Tracheal epithelial cell (primary cell): ENCODE results near the gene TNIP1. TPM values are rescaled to one million over a fixed set of nuclear protein-coding genes. Genes with fewer than 3 reads are reported as not detected.

Experiments
- total RNA-seq: library from RNA; depleted of rRNA; stranded (reverse); fragments of >200 nt; gene quantifications from 2 replicates; pipeline ENCODE4 v1.2.1, GENCODE V29; 2014

Gene TNIP1, protein sequence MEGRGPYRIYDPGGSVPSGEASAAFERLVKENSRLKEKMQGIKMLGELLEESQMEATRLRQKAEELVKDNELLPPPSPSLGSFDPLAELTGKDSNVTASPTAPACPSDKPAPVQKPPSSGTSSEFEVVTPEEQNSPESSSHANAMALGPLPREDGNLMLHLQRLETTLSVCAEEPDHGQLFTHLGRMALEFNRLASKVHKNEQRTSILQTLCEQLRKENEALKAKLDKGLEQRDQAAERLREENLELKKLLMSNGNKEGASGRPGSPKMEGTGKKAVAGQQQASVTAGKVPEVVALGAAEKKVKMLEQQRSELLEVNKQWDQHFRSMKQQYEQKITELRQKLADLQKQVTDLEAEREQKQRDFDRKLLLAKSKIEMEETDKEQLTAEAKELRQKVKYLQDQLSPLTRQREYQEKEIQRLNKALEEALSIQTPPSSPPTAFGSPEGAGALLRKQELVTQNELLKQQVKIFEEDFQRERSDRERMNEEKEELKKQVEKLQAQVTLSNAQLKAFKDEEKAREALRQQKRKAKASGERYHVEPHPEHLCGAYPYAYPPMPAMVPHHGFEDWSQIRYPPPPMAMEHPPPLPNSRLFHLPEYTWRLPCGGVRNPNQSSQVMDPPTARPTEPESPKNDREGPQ
- 73.5 and 316 TPM in 2 replicates for total RNA-seq

DNA sequence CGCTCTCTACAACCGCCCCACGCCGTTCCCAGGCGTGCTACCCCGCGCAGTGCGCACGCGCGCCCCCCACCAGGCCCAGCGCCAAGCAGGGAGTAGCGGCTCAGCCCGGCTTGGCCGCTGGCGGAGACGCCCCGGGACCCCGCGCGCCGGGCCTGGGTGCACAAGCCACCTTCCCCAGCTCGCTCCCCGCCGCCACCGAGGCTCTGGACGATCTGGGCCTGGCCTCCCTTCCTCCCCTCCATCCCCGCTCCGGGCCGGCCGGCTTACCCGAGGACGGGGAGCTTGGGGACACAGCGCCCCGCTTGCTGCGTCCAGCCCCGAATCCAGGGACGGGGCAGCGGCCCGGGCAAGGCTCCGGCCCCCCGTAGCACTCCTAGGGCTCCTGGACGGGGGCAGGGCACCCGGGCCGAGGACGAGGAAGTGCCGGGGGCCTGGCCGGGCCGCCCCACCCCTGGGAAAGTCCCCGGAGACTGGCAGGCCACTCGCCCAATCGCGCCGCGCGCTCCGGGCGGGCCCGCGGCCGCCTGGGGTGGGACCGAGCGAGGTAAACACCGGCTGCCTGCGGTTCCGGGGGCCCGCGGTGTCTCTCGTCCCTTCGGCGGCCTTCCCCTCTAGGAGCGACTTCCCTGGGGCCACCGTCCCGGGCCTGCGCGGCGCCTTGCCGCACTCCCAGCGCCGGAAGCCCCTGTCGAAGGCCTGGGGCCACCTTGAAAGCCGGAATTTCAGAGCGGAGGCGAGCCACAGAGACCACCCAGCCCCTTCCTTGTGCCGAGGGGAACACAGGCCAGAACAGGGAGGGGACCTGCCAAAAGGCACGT is at the start of gene TNIP1:
Gene TNIP1, minus strand, starts transcription at position 422 of the 818 bp plus-strand sequence. CDS start 15,939 bp downstream, outside the sequence.

DNA sequence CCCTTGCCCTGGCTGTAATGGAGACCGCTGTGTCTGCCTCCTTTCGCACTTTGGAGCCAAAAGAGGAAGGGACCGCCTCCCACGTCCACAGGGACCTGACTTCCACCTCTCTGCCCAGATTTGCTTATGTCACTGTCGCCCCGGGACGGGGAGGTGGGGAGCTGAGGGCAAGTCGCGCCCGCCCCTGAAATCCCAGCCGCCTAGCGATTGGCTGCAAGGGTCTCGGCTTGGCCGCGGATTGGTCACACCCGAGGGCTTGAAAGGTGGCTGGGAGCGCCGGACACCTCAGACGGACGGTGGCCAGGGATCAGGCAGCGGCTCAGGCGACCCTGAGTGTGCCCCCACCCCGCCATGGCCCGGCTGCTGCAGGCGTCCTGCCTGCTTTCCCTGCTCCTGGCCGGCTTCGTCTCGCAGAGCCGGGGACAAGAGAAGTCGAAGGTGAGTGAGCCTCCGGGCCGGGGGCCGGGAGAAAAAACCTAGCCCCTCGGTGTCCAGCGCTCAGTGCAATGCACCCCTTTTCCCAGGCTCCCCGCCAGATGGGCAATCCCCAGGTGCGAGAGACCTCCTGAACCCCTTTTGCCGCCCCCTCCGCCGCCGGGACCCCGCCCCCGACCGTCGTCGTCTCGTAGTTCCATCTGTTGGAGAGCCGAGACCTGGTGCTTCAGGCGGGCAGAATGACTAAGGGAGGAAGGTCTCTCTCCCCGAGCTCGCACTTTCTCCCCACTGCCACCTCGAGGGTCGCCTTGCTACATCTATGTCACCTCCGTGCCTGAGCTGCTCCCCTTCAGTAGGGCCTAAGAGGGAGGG is 60.3 kb downstream of the TNIP1 start, which contains the start of gene GPX3:
Gene GPX3, plus strand, starts transcription at position 288 of the 807 bp plus-strand sequence. Its CDS starts 64 bp downstream, at position 352.

Other genes with a start within 250 kb of the TNIP1 start
- gene IRGM, start 234.5 kb downstream of the TNIP1 start, total RNA-seq = not detected in 2 replicates
- 2.7 and 3.4 TPM in 2 replicates for gene ZNF300, start 176.1 kb downstream of the TNIP1 start, total RNA-seq
- 84.6 and 147 TPM in 2 replicates for gene GPX3, start 60.4 kb downstream of the TNIP1 start, total RNA-seq
- 10.7 and 93.5 TPM in 2 replicates for gene ANXA6, start 76.7 kb upstream of the TNIP1 start, total RNA-seq
- gene CCDC69, start 143.1 kb upstream of the TNIP1 start, total RNA-seq = 1.3 and 1.7 TPM in 2 replicates
- gene GM2A, start 172.2 kb upstream of the TNIP1 start, total RNA-seq = 92.5 and 234 TPM in 2 replicates
- gene SLC36A3, start 222.7 kb upstream of the TNIP1 start, total RNA-seq = not detected in 2 replicates